ENCODE data around the gene MMP21. TPM values are rescaled to one million over a fixed set of nuclear protein-coding genes. Genes with fewer than 3 reads are reported as not detected.

Gene MMP21
- total and polyA plus RNA-seq, 10 of the 15 experiments (the other 5 are each of a cell fraction or from before 2014, with no cell fraction given) = 0.08 to 0.24 TPM; not detected in 8

- Histone ChIP-seq H2AFZ (ENCODE audit: control insufficient read depth, low read depth, low read length) (no peak overlapping the region), H3K36me3 (ENCODE audit: control insufficient read depth in 2 of 2, insufficient read depth in 2 of 2, low read length in 1 of 2) (peaks cover 5 to 32% of the 10 kb centered on the region in 2 experiments), H3K9me3 (replicated peaks; ENCODE audit: control insufficient read depth, insufficient read depth, low read length) (no peaks in the 10 kb centered on the region), H3K4me1 (ENCODE audit: control insufficient read depth, insufficient read depth, low read length) (no peaks in the 10 kb centered on the region), H4K20me1 (ENCODE audit: control insufficient read depth, insufficient read depth) (no peaks in the 10 kb centered on the region), H3K79me2 (ENCODE audit: control insufficient read depth, insufficient read depth, low read length) (no peaks in the 10 kb centered on the region), H3K9ac (ENCODE audit: control insufficient read depth, insufficient read depth, low read length) (no peak overlapping the region), H3K4me2 (ENCODE audit: control insufficient read depth, insufficient read depth) (no peak overlapping the region), H3K27ac (ENCODE audit: control insufficient read depth, insufficient read depth) (no peak overlapping the region), H3K27me3 (replicated peaks in 1 of 2; ENCODE audit: control insufficient read depth in 2 of 2, insufficient read depth in 2 of 2, low read length in 1 of 2) (no peaks in the 10 kb centered on the region), H3K4me3 (no peak overlapping the region)
- no peak for DNase-seq (ENCODE audit: low read depth, low spot score)
- intact Hi-C loops (cut with micrococcal nuclease; ENCODE audit: unreplicated experiment) (no loop called here), in situ Hi-C loops (cut with MboI) (no loop called here)
- ChIA-PET CTCF (no interaction called here), RAD21 (ENCODE audit: unreplicated experiment) (no interaction called here), POLR2A (no interaction called here), SMC1A (ENCODE audit: uncharacterized antibody, unreplicated experiment) (no interaction called here)
- no TSS peak for BruUV-seq (replicated peaks)
- TF ChIP-seq TCF7 (IDR thresholded peaks at IDR 0.05; ENCODE audit: borderline replicate concordance) = no peak
- no peak for TF ChIP-seq BHLHE40 (IDR thresholded peaks at IDR 0.05; ENCODE audit: borderline replicate concordance in 1 of 2, low read depth in 2 of 2, low read length in 1 of 2)
- no peak for TF ChIP-seq RBBP5 (conservative IDR thresholded peaks at IDR 0.05)
- TF ChIP-seq KLF5 (IDR thresholded peaks at IDR 0.05; ENCODE audit: partially characterized antibody) = no peak
- no peak for TF ChIP-seq NBN (IDR thresholded peaks at IDR 0.05)
- TF ChIP-seq ATF3 (IDR thresholded peaks at IDR 0.05; ENCODE audit: borderline replicate concordance, extremely low read depth, low read depth, low read length) = no peak
- TF ChIP-seq SRF (IDR thresholded peaks at IDR 0.05; ENCODE audit: low read depth in 2 of 2, low read length in 2 of 2) = no peak
- TF ChIP-seq MXI1 (IDR thresholded peaks at IDR 0.05; ENCODE audit: low read depth, low read length) = no peak
- TF ChIP-seq TBL1XR1 (IDR thresholded peaks at IDR 0.05; ENCODE audit: low read depth, low read length) = no peak
- TF ChIP-seq, protein P1, sequence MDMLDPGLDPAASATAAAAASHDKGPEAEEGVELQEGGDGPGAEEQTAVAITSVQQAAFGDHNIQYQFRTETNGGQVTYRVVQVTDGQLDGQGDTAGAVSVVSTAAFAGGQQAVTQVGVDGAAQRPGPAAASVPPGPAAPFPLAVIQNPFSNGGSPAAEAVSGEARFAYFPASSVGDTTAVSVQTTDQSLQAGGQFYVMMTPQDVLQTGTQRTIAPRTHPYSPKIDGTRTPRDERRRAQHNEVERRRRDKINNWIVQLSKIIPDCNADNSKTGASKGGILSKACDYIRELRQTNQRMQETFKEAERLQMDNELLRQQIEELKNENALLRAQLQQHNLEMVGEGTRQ (IDR thresholded peaks at IDR 0.05; ENCODE audit: borderline replicate concordance, low read depth, low read length) = no peak
- TF ChIP-seq ZNF274 (IDR thresholded peaks at IDR 0.05; ENCODE audit: insufficient read depth, insufficient read length) = no peak
- no peak for TF ChIP-seq SIX5 (IDR thresholded peaks at IDR 0.05; ENCODE audit: low read depth, low read length, severe bottlenecking)
- no peak for TF ChIP-seq CBFB (IDR thresholded peaks at IDR 0.05; ENCODE audit: low read depth)
- no peak for TF ChIP-seq ZNF217 (IDR thresholded peaks at IDR 0.05)
- TF ChIP-seq EZH2 (IDR thresholded peaks at IDR 0.05; ENCODE audit: borderline replicate concordance, control insufficient read depth, low read depth, low read length) = no peak
- no peak for TF ChIP-seq ATF7 (IDR thresholded peaks at IDR 0.05; ENCODE audit: low read depth)
- TF ChIP-seq SUPT20H (IDR thresholded peaks at IDR 0.05; ENCODE audit: borderline replicate concordance, control insufficient read depth, low read depth, low read length) = no peak
- TF ChIP-seq PAX8 (IDR thresholded peaks at IDR 0.05) = no peak
- TF ChIP-seq MEF2A (IDR thresholded peaks at IDR 0.05; ENCODE audit: insufficient read depth, low read depth, low read length) = no peak
- TF ChIP-seq EED (IDR thresholded peaks at IDR 0.05; ENCODE audit: low read depth) = no peak
- 86% methylated on average over 4 of the region's 4 CpGs for WGBS (ENCODE audit: insufficient coverage, insufficient replicate concordance, low lambda C conversion rate, missing lambda C conversion rate)
- no peak for ATAC-seq
- no peak for FAIRE-seq
Measured at GRCh38 chr10:125766511-125766910, 9.1 kb downstream of the MMP21 start.
